Prostate gland (tissue), 2 donors: ENCODE measurements around the gene IL1RN.

Experiments
- POLR2AphosphoS5 ChIP-seq: sonication (generic); formaldehyde crosslinking; IDR thresholded peaks from one replicate; pipeline ENCODE4 v1.6.1; 2017; ENCODE audit warnings: antibody characterized with exemption
- TF ChIP-seq, protein P1 (sequence below), 4 experiments: fragments of 200-600 bp in 2 of 4; fragments of 450-650 bp in 2 of 4; sonication (generic) in 2 of 4; IDR thresholded peaks; 1 replicate in 3 of 4; 2 replicates in 1 of 4; pipeline ENCODE4 v1.5.1; 2016 to 2019; ENCODE audit warnings: antibody characterized with exemption in 4 of 4, mild to moderate bottlenecking in 2 of 4, moderate library complexity in 2 of 4

DNA sequence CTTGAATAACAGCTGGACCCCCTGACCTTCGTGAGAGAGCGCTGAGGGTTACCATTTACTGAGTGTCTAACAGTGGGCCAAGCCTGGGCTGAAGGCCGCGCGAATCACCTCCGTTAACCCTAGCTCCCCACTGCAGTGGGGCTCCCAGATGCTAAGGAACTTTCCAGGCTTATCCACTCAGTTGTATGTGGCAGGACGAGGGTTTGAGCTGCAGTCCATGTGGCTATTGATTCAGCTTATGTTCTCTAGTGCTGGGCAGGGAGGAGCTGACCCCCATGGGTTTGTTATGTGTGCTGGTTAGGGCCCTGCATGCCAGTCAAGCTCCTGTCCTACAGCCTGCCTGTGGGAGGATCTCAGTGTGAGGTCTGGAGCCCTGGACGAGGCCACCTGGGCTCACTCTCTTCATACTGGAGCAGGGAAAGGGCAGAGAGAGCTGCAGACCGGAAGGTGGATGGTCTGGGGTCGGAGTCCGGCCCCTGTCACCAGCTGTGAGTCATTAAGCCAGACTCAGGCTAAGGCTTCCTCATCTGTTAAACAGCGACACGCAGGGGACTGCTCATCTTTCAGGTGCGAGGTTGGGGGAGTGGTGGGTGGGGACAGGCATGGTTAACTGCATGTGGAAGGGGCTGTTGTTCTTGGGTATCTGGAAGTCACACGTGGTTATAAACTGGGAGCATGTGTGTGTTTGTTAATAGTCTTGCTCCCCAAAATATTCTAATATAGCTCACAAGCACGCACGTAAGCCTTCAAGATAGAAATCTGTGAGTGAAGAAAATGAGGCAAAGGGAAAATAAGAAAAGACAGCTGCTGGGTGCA is 52.9 kb downstream of the IL1RN start:
- TF ChIP-seq, protein P1, sequence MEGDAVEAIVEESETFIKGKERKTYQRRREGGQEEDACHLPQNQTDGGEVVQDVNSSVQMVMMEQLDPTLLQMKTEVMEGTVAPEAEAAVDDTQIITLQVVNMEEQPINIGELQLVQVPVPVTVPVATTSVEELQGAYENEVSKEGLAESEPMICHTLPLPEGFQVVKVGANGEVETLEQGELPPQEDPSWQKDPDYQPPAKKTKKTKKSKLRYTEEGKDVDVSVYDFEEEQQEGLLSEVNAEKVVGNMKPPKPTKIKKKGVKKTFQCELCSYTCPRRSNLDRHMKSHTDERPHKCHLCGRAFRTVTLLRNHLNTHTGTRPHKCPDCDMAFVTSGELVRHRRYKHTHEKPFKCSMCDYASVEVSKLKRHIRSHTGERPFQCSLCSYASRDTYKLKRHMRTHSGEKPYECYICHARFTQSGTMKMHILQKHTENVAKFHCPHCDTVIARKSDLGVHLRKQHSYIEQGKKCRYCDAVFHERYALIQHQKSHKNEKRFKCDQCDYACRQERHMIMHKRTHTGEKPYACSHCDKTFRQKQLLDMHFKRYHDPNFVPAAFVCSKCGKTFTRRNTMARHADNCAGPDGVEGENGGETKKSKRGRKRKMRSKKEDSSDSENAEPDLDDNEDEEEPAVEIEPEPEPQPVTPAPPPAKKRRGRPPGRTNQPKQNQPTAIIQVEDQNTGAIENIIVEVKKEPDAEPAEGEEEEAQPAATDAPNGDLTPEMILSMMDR (IDR thresholded peaks at IDR 0.05): no peak
- TF ChIP-seq POLR2AphosphoS5: no peak
